GM06990 (cell line): ENCODE results near the gene PLXDC2.

Experiments
- DNase-seq: peaks from one replicate; pipeline ENCODE4 v3.0.0-alpha.2; 2011; ENCODE audit not compliant: insufficient read length; ENCODE audit errors: extremely low read depth
- H3K27me3 ChIP-seq: replicated peaks from 2 replicates; pipeline ENCODE4 v1.6.0; 2011; ENCODE audit warnings: low read length; ENCODE audit not compliant: control insufficient read depth, insufficient read depth
- H3K36me3 ChIP-seq: 2 replicates; pipeline ENCODE4 v1.5.1; 2011; ENCODE audit warnings: low read length; ENCODE audit not compliant: control insufficient read depth, insufficient read depth
- H3K4me3 ChIP-seq: replicated peaks from 2 replicates; pipeline ENCODE4 v1.5.1; 2011; ENCODE audit warnings: low read depth, mild to moderate bottlenecking, control low read depth, low read length
- CTCF ChIP-seq: IDR thresholded peaks from 2 replicates; pipeline ENCODE4 v1.5.1; 2011; ENCODE audit warnings: low read length, control low read depth, mild to moderate bottlenecking, inconsistent platforms; ENCODE audit not compliant: insufficient read depth, poor library complexity, severe bottlenecking

PLXDC2 gene

GRCh38 chr10:19922236-19922963 lies 106.2 kb downstream of the PLXDC2 start:
- DNase-seq, result no peak
- H3K27me3 ChIP-seq, result no peaks in the 10 kb centered on the region
- no peak overlapping the region for H3K4me3 ChIP-seq
- TF ChIP-seq CTCF, result no peak
- H3K36me3 ChIP-seq, result no peaks in the 10 kb centered on the region

- DNase-seq, result no peak
- TF ChIP-seq CTCF, result no peak
- Histone ChIP-seq H3K36me3 (no peaks in the 10 kb centered on the region), H3K4me3 (no peak overlapping the region), H3K27me3 (no peaks in the 10 kb centered on the region)
Observed at GRCh38 chr10:19925064-19925463, 108.8 kb downstream of the PLXDC2 start.

GRCh38 chr10:19928936-19929335 lies 112.7 kb downstream of the PLXDC2 start:
- TF ChIP-seq CTCF, result no peak

GRCh38 chr10:19929506-19930140 lies 113.4 kb downstream of the PLXDC2 start:
- no peak for TF ChIP-seq CTCF
- Histone ChIP-seq H3K27me3 (no peaks in the 10 kb centered on the region), H3K4me3 (no peak overlapping the region), H3K36me3 (no peaks in the 10 kb centered on the region)
- no peak for DNase-seq

More at GRCh38 chr10:19928936-19929335, 112.7 kb downstream of the PLXDC2 start:
- no peak for DNase-seq
- Histone ChIP-seq H3K4me3 (no peak overlapping the region), H3K36me3 (no peaks in the 10 kb centered on the region), H3K27me3 (no peaks in the 10 kb centered on the region)

- no peaks in the 10 kb centered on the region for H3K27me3 ChIP-seq
- no peaks in the 10 kb centered on the region for H3K36me3 ChIP-seq
- no peak overlapping the region for H3K4me3 ChIP-seq
- TF ChIP-seq CTCF, result no peak
- no peak for DNase-seq
Observed at GRCh38 chr10:19930936-19931893, 115.0 kb downstream of the PLXDC2 start.
